Esophagus squamous epithelium (tissue), 4 donors: Measurements from ENCODE around the gene SEC24D.

Experiments
- CTCF ChIP-seq, 6 experiments: fragments of 450-650 bp in 4 of 6; fragments of 200-600 bp in 2 of 6; sonication (generic) in 2 of 6; IDR thresholded peaks; one replicate each; pipeline ENCODE4 v1.5.1; 2016 to 2019; ENCODE audit warnings: antibody characterized with exemption in 6 of 6, mild to moderate bottlenecking in 4 of 6, moderate library complexity in 4 of 6
- POLR2A ChIP-seq, 4 donors: fragments of 450-650 bp; IDR thresholded peaks; one replicate each; pipeline ENCODE4 v1.6.1; 2017; ENCODE audit warnings: antibody characterized with exemption in 4 of 4, mild to moderate bottlenecking in 4 of 4, moderate library complexity in 3 of 4

GRCh38 chr4:118760493-118760892 is 75.4 kb downstream of the SEC24D start:
- TF ChIP-seq CTCF (IDR thresholded peaks at IDR 0.05): no peak
- no peak for TF ChIP-seq POLR2A (IDR thresholded peaks at IDR 0.05)
